ENCODE data around the gene THAP12. TPM values are rescaled to one million over a fixed set of nuclear protein-coding genes. Genes with fewer than 3 reads are reported as not detected.

The THAP12 gene
- total and polyA plus RNA-seq, 2 experiments from 2014 or later, result 24.8 to 25.9 TPM

GRCh38 chr11:76379807-76380158, 1.1 kb downstream of the THAP12 start:
- Histone ChIP-seq H3K4me3 (peak overlapping the region; percentile 74), H3K27ac (no peak overlapping the region), H3K36me3 (no peaks in the 10 kb centered on the region), H3K9me3 (ENCODE audit: low read depth) (no peaks in the 10 kb centered on the region), H3K27me3 (no peaks in the 10 kb centered on the region), H3K4me1 (ENCODE audit: low read depth) (peaks cover 16% of the 10 kb centered on the region)
- no peak for DNase-seq (ENCODE audit: low read depth in 1 of 2, low spot score in 1 of 2)
- no peak for TF ChIP-seq CTCF (IDR thresholded peaks at IDR 0.05; ENCODE audit: low read depth, low read length)

DNA sequence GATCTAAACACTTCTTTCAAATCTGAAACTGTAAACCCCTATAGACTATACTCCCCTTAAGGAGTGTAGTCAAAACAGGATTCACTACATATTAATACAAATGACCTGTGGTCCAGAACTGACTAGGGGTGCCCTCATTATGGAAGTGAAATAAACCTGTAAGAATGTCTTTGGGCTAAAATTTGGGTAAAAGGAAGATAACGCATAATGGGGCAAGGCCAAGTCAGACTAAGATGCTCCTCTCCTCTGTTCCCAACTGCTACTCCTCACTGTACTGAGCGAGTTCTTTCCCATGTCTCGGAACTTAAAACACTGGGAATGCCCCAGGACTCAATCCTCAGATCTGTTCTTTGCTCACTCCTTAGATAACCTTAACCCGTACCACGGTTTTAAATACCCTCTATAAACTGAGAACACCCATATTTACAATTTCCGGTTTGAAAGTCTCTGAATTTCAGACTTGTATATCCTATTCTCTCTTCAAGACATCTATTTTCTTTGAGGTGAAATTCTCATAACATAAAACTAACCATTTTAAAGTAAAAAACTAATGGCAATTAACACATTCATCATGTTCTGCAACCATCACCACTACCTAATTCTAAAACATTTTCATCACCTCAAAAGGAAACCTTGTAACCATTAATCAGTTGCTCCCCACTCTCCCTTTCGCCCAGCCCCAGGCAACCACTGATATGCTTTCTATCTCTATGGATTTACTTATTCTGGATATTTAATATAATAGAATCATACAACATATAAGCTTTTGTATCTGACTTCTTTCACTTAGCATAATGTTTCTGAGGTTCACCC, 4.0 kb downstream of the THAP12 start:
- H3K27ac ChIP-seq, result no peak overlapping the region
- no peak for DNase-seq (ENCODE audit: low read depth in 1 of 2, low spot score in 1 of 2)
- H3K27me3 ChIP-seq, result no peaks in the 10 kb centered on the region
- H3K9me3 ChIP-seq (ENCODE audit: low read depth), result no peaks in the 10 kb centered on the region
- TF ChIP-seq CTCF (IDR thresholded peaks at IDR 0.05; ENCODE audit: low read depth, low read length), result no peak
- no peaks in the 10 kb centered on the region for H3K36me3 ChIP-seq
- no peak overlapping the region for H3K4me3 ChIP-seq
- peaks cover 10% of the 10 kb centered on the region for H3K4me1 ChIP-seq (ENCODE audit: low read depth)

GRCh38 chr11:76371170-76371569, 9.8 kb downstream of the THAP12 start:
- H3K36me3 ChIP-seq, result no peaks in the 10 kb centered on the region
- H3K4me3 ChIP-seq, result no peak overlapping the region
- DNase-seq (ENCODE audit: low read depth in 1 of 2, low spot score in 1 of 2), result peak in 1 of 2 donors; percentile 73
- peaks cover 3% of the 10 kb centered on the region for H3K4me1 ChIP-seq (ENCODE audit: low read depth)
- TF ChIP-seq CTCF (IDR thresholded peaks at IDR 0.05; ENCODE audit: low read depth, low read length), result no peak
- H3K9me3 ChIP-seq (ENCODE audit: low read depth), result no peaks in the 10 kb centered on the region
- H3K27ac ChIP-seq, result no peak overlapping the region
- no peaks in the 10 kb centered on the region for H3K27me3 ChIP-seq

DNA sequence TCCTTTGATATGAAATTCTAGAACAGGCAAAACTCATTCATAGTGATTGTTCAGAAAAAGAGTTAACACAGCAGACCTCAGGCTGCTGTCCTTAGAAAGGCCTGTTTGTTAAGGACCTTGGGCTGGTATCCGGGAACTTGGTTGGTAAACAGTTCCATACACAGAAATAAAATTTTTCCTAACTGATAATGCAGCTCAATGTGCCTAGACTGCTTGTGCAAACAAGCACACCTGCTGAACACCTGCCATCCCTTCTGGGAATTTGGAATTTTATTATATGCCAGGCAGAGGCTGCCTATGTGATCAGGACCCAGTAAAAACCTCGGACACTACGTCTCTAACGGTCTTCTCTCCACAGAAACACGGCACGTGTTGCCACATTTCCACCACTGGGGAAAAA, 11.5 kb downstream of the THAP12 start:
- no peak for TF ChIP-seq CTCF (IDR thresholded peaks at IDR 0.05; ENCODE audit: low read depth, low read length)
- no peak for DNase-seq (ENCODE audit: low read depth in 1 of 2, low spot score in 1 of 2)
- no peaks in the 10 kb centered on the region for H3K27me3 ChIP-seq
- no peak overlapping the region for H3K4me3 ChIP-seq
- no peaks in the 10 kb centered on the region for H3K9me3 ChIP-seq (ENCODE audit: low read depth)
- H3K36me3 ChIP-seq, result no peaks in the 10 kb centered on the region
- H3K4me1 ChIP-seq (ENCODE audit: low read depth), result peaks cover 3% of the 10 kb centered on the region
- H3K27ac ChIP-seq, result no peak overlapping the region

- Histone ChIP-seq H3K4me3 (no peak overlapping the region), H3K36me3 (peaks cover 3% of the 10 kb centered on the region), H3K4me1 (ENCODE audit: low read depth) (peaks cover 3% of the 10 kb centered on the region), H3K27ac (no peak overlapping the region), H3K27me3 (no peaks in the 10 kb centered on the region), H3K9me3 (ENCODE audit: low read depth) (no peaks in the 10 kb centered on the region)
- TF ChIP-seq CTCF (IDR thresholded peaks at IDR 0.05; ENCODE audit: low read depth, low read length), result no peak
- DNase-seq (ENCODE audit: low read depth in 1 of 2, low spot score in 1 of 2), result no peak
Measured at GRCh38 chr11:76368490-76368889, 12.4 kb downstream of the THAP12 start.
